H1 (cell line): ENCODE results near the gene HMGB3. TPM values are rescaled to one million over a fixed set of nuclear protein-coding genes. Genes with fewer than 3 reads are reported as not detected.

Experiments used
- CTCF ChIA-PET: fragments of 300-600 bp; sonication (Branson Sonifier 250); formaldehyde crosslinking; loops from one replicate; lab custom pipeline; 2021; ENCODE audit not compliant: partially characterized antibody; lab: Charles Lee
- POLR2A ChIA-PET: fragments of 300-600 bp; sonication (Branson Sonifier 250); formaldehyde crosslinking; loops from one replicate; lab custom pipeline; 2021; ENCODE audit warnings: inconsistent platforms; ENCODE audit not compliant: partially characterized antibody; lab: Charles Lee
- DNase-seq, 2 experiments: peaks; one replicate each; pipeline versions ENCODE4 v3.0.0 to v3.0.0-alpha.2; 2010 to 2022; ENCODE audit warnings: low spot score in 2 of 2, low read depth in 1 of 2, mixed read lengths in 1 of 2
- FAIRE-seq: peaks from 2 replicates; lab custom pipeline; 2011; peaks lifted over from hg19 to GRCh38; lab: Jason Lieb, UNC
- H2AFZ ChIP-seq: 2 replicates; pipeline ENCODE4 v1.8.1; 2012; ENCODE audit warnings: low read length, inconsistent platforms
- H2AK5ac ChIP-seq: 2 replicates; pipeline ENCODE4 v1.6.1; 2013; ENCODE audit warnings: low read depth, low read length
- H2BK120ac ChIP-seq: replicated peaks from 2 replicates; pipeline ENCODE3; 2013; ENCODE audit warnings: low read depth, low read length, inconsistent platforms
- H2BK12ac ChIP-seq: 2 replicates; pipeline ENCODE4 v1.6.1; 2013; ENCODE audit warnings: low read depth, low read length
- H2BK15ac ChIP-seq: 2 replicates; pipeline ENCODE4 v1.6.1; 2013; ENCODE audit warnings: low read length
- H2BK20ac ChIP-seq: 2 replicates; pipeline ENCODE4 v1.6.1; 2013; ENCODE audit warnings: low read length
- H2BK5ac ChIP-seq: 2 replicates; pipeline ENCODE4 v1.6.1; 2013; ENCODE audit warnings: low read depth, low read length
- H3K14ac ChIP-seq: 2 replicates; pipeline ENCODE4 v1.6.1; 2013; ENCODE audit warnings: inconsistent platforms; ENCODE audit not compliant: insufficient read length
- H3K18ac ChIP-seq: 2 replicates; pipeline ENCODE4 v1.6.1; 2013; ENCODE audit warnings: low read length; ENCODE audit errors: extremely low read depth
- H3K23ac ChIP-seq: 2 replicates; pipeline ENCODE4 v1.6.1; 2013; ENCODE audit warnings: inconsistent platforms; ENCODE audit not compliant: insufficient read length
- H3K23me2 ChIP-seq: 2 replicates; pipeline ENCODE4 v1.6.1; 2013; ENCODE audit warnings: low read depth, low read length
- H3K27ac ChIP-seq: 2 replicates; pipeline ENCODE4 v1.6.1; 2011; ENCODE audit warnings: low read depth, low read length, inconsistent platforms
- H3K27me3 ChIP-seq, 4 experiments: replicated peaks in 1 of 4; 1 replicate in 1 of 4; 2 replicates in 3 of 4; pipeline versions ENCODE4 v1.6.1 to v1.8.1; 2011 to 2013; ENCODE audit warnings: low read length in 3 of 4, mild to moderate bottlenecking in 3 of 4, inconsistent platforms in 2 of 4, mixed read lengths in 2 of 4, moderate library complexity in 1 of 4; ENCODE audit not compliant: control insufficient read depth in 3 of 4, insufficient read depth in 3 of 4; ENCODE audit errors: extremely low read depth in 1 of 4
- H3K36me3 ChIP-seq, 4 experiments: 2 replicates each; pipeline versions ENCODE4 v1.6.1 to v1.8.1; 2011 to 2013; ENCODE audit warnings: mild to moderate bottlenecking in 4 of 4, low read length in 3 of 4, moderate library complexity in 2 of 4, control low read depth in 1 of 4, inconsistent platforms in 1 of 4; ENCODE audit not compliant: insufficient read depth in 4 of 4, control insufficient read depth in 2 of 4
- H3K4ac ChIP-seq: replicated peaks from 2 replicates; pipeline ENCODE3; 2013; ENCODE audit warnings: low read length, low read depth, mixed read lengths, inconsistent platforms; ENCODE audit not compliant: insufficient read length
- H3K4me1 ChIP-seq, 4 experiments: replicated peaks in 1 of 4; 1 replicate in 1 of 4; 2 replicates in 3 of 4; pipeline versions ENCODE4 v1.6.1 to v1.8.1; 2011 to 2013; ENCODE audit warnings: low read length in 3 of 4, inconsistent platforms in 2 of 4, mixed read lengths in 1 of 4; ENCODE audit not compliant: insufficient read depth in 4 of 4, control insufficient read depth in 3 of 4
- H3K4me2 ChIP-seq, 2 experiments: 2 replicates each; pipeline versions ENCODE4 v1.6.1 to v1.8.1; 2011 to 2013; ENCODE audit warnings: low read depth in 2 of 2, low read length in 2 of 2, control low read depth in 1 of 2, inconsistent platforms in 1 of 2, mild to moderate bottlenecking in 1 of 2; ENCODE audit not compliant: insufficient read depth in 1 of 2
- H3K4me3 ChIP-seq, 4 experiments: fragments of 200-600, 300-600 bp in 1 of 4; sonication (generic), shearing (Covaris generic), sonication (Bioruptor Twin) in 1 of 4; 2 replicates each; pipeline versions ENCODE4 v1.5.1 to v1.8.1; 2011 to 2016; ENCODE audit warnings: low read length in 4 of 4, low read depth in 3 of 4, control low read depth in 2 of 4, inconsistent platforms in 2 of 4, mild to moderate bottlenecking in 2 of 4, mixed read lengths in 1 of 4, moderate library complexity in 1 of 4; ENCODE audit not compliant: insufficient read depth in 2 of 4; ENCODE audit errors: extremely low read depth in 1 of 4
- H3K56ac ChIP-seq: replicated peaks from 2 replicates; pipeline ENCODE3; 2013; ENCODE audit warnings: low read depth, mild to moderate bottlenecking, mixed read lengths, low read length, inconsistent platforms; ENCODE audit not compliant: insufficient read length
- H3K79me1 ChIP-seq: 2 replicates; pipeline ENCODE4 v1.6.1; 2013; ENCODE audit warnings: low read depth, low read length, control low read depth
- H3K79me2 ChIP-seq, 2 experiments: 2 replicates each; pipeline versions ENCODE4 v1.6.1 to v1.8.1; 2012 to 2013; ENCODE audit warnings: low read length in 2 of 2, mild to moderate bottlenecking in 2 of 2, inconsistent platforms in 1 of 2; ENCODE audit not compliant: insufficient read depth in 2 of 2, control insufficient read depth in 1 of 2
- H3K9ac ChIP-seq, 4 experiments: replicated peaks in 1 of 4; 1 replicate in 1 of 4; 2 replicates in 3 of 4; pipeline versions ENCODE4 v1.6.1 to v1.8.1; 2011 to 2013; ENCODE audit warnings: low read depth in 3 of 4, low read length in 3 of 4, control low read depth in 2 of 4, mild to moderate bottlenecking in 2 of 4, moderate library complexity in 2 of 4, inconsistent platforms in 1 of 4; ENCODE audit errors: extremely low read depth in 1 of 4
- H3K9me3 ChIP-seq, 2 experiments: 2 replicates each; pipeline versions ENCODE4 v1.6.1 to v1.8.1; 2012 to 2013; ENCODE audit warnings: mild to moderate bottlenecking in 2 of 2, moderate library complexity in 2 of 2, control low read depth in 1 of 2, inconsistent platforms in 1 of 2, low read depth in 1 of 2, low read length in 1 of 2, mixed read lengths in 1 of 2; ENCODE audit not compliant: insufficient read depth in 2 of 2
- H4K20me1 ChIP-seq, 2 experiments: replicated peaks in 1 of 2; 2 replicates each; pipeline versions ENCODE3 to v1.8.1; 2011 to 2013; ENCODE audit warnings: inconsistent platforms in 2 of 2, low read length in 2 of 2, mild to moderate bottlenecking in 1 of 2; ENCODE audit not compliant: insufficient read depth in 2 of 2, control insufficient read depth in 1 of 2
- H4K5ac ChIP-seq: 2 replicates; pipeline ENCODE4 v1.6.1; 2013; ENCODE audit warnings: low read length, low read depth, mixed read lengths, inconsistent platforms; ENCODE audit not compliant: insufficient read length
- H4K8ac ChIP-seq: 2 replicates; pipeline ENCODE4 v1.8.0; 2013; ENCODE audit warnings: mild to moderate bottlenecking, moderate library complexity, low read length, inconsistent platforms; ENCODE audit not compliant: insufficient read depth; ENCODE audit errors: extremely low read depth
- H4K91ac ChIP-seq: replicated peaks from 2 replicates; pipeline ENCODE3; 2013; ENCODE audit warnings: low read length, mixed read lengths, inconsistent platforms; ENCODE audit not compliant: insufficient read length
- KDM1A ChIP-seq: fragments of 200-600, 300-600 bp; sonication (generic); IDR thresholded peaks from 2 replicates; pipeline ENCODE4 v1.7.1; 2016; ENCODE audit warnings: mild to moderate bottlenecking, low read length, borderline replicate concordance
- WGBS, 2 experiments: shearing (Covaris generic) in 1 of 2; methylation state at CpG; one replicate each; pipeline versions ENCODE4 v1.1.6 to v1.1.7; 2013 to 2015; ENCODE audit warnings: low lambda C conversion rate in 2 of 2, mixed read lengths in 2 of 2, inconsistent platforms in 1 of 2, low coverage in 1 of 2, missing lambda C conversion rate in 1 of 2; ENCODE audit not compliant: insufficient replicate concordance in 2 of 2, insufficient coverage in 1 of 2, insufficient read length in 1 of 2; ENCODE audit errors: extremely low coverage in 1 of 2, missing lambda C conversion rate in 1 of 2; 5-methylcytosine and 5-hydroxymethylcytosine counted together
- polyA plus RNA-seq, 7 experiments: library from polyadenylated mRNA; depleted of rRNA in 3 of 7; stranded (reverse) in 5 of 7; unstranded in 2 of 7; fragments of >200 nt in 5 of 7; fragments of 200-250 nt in 2 of 7; gene quantifications; 1 replicate in 5 of 7; 2 replicates in 1 of 7; 4 replicates in 1 of 7; pipeline versions ENCODE4 v1.2.1 to v1.2.3, GENCODE V29; 2011 to 2013; ENCODE audit warnings: missing spikeins in 2 of 7, mixed read lengths in 2 of 7
- total RNA-seq: library from RNA; stranded (reverse); fragmentation: NEBNext Ultra II Directional; extraction: Animal tissue kit (Norgen Biotek cat#: 25700); gene quantifications from 2 replicates; pipeline ENCODE4 v1.2.1, GENCODE V29; 2021

HMGB3 gene
- total and polyA plus RNA-seq, 2 of the 8 experiments (the other 6 are each of a cell fraction or from before 2014, with no cell fraction given): 55.8 to 346 TPM

- Histone ChIP-seq H3K79me2 (no peaks in the 10 kb centered on the region), H3K9ac (no peak overlapping the region), H3K23ac (no peak overlapping the region), H4K5ac (no peak overlapping the region), H3K56ac (no peak overlapping the region), H4K91ac (no peak overlapping the region)
- POLR2A ChIA-PET: no interaction called here
- no peak for TF ChIP-seq KDM1A
- TF ChIP-seq, all 59 proteins: peak for 0
- Histone ChIP-seq H3K23me2 (no peaks in the 10 kb centered on the region), H3K27me3 (no peaks in the 10 kb centered on the region), H2BK5ac (no peak overlapping the region), H3K36me3 (no peaks in the 10 kb centered on the region), H3K4ac (no peak overlapping the region), H3K4me2 (no peak overlapping the region), H2AK5ac (no peak overlapping the region), H2AFZ (no peak overlapping the region), H3K18ac (no peak overlapping the region), H4K8ac (no peak overlapping the region), H3K4me1 (peaks cover 0 to 6% (median 2%) of the 10 kb centered on the region in 4 experiments; a peak in 4 of 7 replicates), H2BK120ac (no peak overlapping the region), H2BK12ac (no peak overlapping the region), H2BK15ac (no peak overlapping the region), H3K79me1 (no peaks in the 10 kb centered on the region), H3K27ac (no peak overlapping the region), H3K14ac (no peak overlapping the region), H3K4me3 (no peak overlapping the region), H3K9me3 (no peaks in the 10 kb centered on the region), H4K20me1 (no peaks in the 10 kb centered on the region), H2BK20ac (no peak overlapping the region)
- CTCF ChIA-PET: no interaction called here
- FAIRE-seq: no peak
- WGBS, 2 experiments: 79% methylated on average over 4 of the region's 6 CpGs; no CpG with 5 or more reads in 1 of the 2 experiments
- no peak for DNase-seq
Observed at GRCh38 chrX:150936556-150936955, 46.6 kb upstream of the HMGB3 start.
